ENCODE measurements around the gene SLC4A5. TPM values are rescaled to one million over a fixed set of nuclear protein-coding genes. Genes with fewer than 3 reads are reported as not detected.

Gene SLC4A5
- total RNA-seq, 1 donor from 2014 or later: under 0.01 TPM

DNA sequence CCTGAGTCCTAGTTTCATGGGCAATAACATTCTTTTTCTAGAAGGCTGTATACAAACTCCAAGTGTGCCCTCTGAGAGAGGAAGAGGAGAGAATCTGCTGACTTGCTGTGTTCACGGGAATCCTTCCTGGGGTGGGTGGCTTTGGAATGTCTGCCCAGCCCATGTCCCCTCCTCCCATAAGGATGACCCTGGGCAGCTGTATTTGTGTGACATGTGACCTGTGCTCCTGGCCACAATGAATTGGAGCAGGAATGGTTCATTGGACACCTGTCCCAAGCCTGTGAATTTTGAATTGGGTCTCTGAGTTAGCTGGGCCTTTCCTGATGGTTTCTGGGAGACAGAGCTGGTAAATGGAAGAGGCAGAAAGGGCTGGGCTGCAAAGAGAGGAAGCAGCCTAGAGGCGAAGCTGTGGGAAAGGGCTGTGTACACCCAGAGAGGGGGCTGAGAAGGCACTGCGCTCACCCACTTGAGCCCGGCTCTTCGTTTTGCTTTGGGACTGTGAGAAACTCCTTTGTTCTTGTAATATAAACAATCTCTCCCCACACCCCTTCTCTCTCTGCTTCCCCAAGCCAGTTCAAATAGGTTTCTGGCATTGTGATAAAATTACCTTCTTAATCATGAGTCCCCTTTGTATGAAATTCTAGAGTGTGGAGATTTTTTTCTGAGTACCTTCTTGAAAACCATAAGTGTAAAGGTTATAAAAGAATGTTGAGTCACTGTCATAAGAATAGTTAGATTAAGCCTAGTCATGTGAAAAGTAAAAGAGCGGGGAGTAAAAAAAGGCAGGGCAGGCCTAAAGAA is 49.8 kb downstream of the SLC4A5 start:
- TF ChIP-seq, protein P1, sequence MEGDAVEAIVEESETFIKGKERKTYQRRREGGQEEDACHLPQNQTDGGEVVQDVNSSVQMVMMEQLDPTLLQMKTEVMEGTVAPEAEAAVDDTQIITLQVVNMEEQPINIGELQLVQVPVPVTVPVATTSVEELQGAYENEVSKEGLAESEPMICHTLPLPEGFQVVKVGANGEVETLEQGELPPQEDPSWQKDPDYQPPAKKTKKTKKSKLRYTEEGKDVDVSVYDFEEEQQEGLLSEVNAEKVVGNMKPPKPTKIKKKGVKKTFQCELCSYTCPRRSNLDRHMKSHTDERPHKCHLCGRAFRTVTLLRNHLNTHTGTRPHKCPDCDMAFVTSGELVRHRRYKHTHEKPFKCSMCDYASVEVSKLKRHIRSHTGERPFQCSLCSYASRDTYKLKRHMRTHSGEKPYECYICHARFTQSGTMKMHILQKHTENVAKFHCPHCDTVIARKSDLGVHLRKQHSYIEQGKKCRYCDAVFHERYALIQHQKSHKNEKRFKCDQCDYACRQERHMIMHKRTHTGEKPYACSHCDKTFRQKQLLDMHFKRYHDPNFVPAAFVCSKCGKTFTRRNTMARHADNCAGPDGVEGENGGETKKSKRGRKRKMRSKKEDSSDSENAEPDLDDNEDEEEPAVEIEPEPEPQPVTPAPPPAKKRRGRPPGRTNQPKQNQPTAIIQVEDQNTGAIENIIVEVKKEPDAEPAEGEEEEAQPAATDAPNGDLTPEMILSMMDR (conservative IDR thresholded peaks at IDR 0.05; ENCODE audit: low read depth, low read length): no peak
- no peak for DNase-seq (ENCODE audit: low read depth)
- no peak overlapping the region for H3K4me3 ChIP-seq (ENCODE audit: low read depth, low read length)

DNA sequence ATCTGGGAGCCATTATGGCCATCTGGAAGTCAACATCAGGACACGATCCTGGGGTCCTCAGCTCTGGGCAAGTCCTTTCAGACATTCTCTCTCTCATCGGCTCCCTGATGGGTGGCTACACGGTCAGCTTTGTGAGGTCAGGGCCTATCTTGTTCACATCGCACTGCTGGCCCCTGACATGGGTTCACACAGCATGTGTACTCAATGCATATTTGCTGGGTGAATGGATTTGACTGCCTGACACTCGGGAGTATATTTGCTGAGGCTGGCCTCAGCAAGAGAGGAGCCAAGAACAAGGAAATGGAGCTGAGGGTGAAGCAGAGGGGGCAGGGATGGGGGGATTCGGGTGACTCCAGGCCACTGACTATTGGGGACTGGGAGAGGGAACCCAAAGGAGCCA is 50.5 kb downstream of the SLC4A5 start:
- TF ChIP-seq, protein P1 (conservative IDR thresholded peaks at IDR 0.05; ENCODE audit: low read depth, low read length): no peak
- no peak for DNase-seq (ENCODE audit: low read depth)

DNA sequence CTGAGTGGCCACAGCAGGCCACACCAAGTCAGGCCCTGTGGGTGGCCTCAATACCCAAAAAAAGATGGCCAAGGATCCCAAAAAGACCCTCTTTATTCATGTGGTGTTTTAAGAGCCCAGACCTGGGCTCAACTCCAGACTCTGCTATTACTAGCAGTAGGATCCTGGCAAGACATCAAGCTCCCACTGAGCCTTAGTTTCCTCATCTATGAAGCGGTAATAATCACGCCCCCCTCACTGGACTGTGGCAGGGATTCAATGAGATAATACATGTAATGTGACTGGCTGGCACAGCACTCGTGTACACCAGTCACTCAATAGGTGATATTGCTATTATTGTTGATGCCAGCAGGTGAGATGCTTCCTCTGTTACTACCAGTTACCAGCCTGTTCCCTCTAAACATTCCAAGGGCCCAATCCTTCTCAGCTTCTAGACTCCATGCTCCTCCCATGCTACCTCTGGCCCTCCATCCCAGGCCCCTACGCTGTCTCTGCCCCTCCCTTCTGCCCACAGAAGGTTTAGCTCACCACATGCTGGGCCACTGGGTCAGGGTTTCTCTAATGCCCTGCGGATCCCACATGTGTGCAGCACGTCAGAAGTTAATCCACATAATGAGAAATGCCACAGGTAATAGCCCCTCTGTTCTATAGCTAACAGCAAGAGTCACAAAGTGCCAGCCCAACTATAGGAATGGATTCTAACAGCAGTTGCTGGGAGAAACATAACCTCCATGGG is 51.2 kb downstream of the SLC4A5 start:
- no peak overlapping the region for H3K4me3 ChIP-seq (ENCODE audit: low read depth, low read length)
- TF ChIP-seq, protein P1 (conservative IDR thresholded peaks at IDR 0.05; ENCODE audit: low read depth, low read length): no peak
- DNase-seq (ENCODE audit: low read depth): no peak

More for the DNA sequence above, 50.5 kb downstream of the SLC4A5 start:
- H3K4me3 ChIP-seq (ENCODE audit: low read depth, low read length): no peak overlapping the region

DNA sequence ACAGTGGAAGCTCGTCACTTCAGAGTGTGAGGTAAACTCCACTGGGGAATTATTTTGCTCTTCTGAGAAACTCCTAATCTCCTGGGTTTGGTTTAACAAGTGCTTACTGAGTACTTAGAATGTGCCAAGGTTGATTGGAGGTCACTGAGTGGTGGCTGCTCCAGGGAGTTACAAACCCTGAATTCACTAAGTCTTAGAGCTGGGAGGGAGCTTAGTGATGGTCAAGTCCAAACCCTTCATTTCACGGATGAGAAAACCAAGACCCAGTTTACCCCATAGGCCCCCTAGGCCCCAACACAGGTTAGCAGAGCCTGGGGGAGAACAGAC is 52.0 kb downstream of the SLC4A5 start:
- DNase-seq (ENCODE audit: low read depth): no peak
- H3K4me3 ChIP-seq (ENCODE audit: low read depth, low read length): no peak overlapping the region
- TF ChIP-seq, protein P1 (conservative IDR thresholded peaks at IDR 0.05; ENCODE audit: low read depth, low read length): no peak

DNA sequence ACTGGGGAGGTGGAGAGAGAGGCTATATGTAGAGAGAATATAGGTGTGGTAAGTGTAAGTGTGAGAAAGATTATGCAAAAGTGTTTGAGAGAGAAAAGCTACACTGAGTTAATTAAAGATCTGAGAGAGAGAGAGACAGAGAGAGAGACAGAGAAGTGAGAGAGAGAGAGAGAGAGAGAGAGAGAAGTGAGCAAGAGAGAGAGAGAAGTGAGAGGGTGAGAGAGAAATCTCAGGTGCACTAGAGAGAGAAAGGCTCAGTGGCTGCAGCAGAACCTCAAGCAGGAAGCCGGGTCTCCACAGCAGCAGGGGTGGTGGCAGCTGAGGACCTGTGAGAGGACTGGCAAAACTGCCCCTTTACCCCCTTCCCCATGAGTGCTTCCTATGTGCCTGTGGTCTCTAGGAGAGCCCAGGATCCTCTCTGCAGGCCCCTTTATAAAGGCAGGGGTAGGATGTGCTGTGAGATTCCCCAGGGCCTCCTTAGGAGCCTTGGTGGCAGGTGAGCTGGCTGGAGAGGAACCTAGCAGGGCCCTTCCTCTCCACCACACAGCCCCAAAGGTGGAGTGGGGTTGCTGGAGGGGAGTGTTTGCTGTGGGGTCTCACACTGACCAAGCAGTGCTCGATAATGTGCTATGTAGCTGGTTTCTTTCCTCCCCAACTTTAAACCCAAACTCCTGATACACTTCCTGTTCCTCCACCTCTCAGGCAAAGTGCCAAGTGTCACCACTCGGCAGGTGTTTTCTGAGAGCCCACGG is 52.6 kb downstream of the SLC4A5 start:
- DNase-seq (ENCODE audit: low read depth): no peak
- TF ChIP-seq, protein P1 (conservative IDR thresholded peaks at IDR 0.05; ENCODE audit: low read depth, low read length): no peak
- no peak overlapping the region for H3K4me3 ChIP-seq (ENCODE audit: low read depth, low read length)

DNA sequence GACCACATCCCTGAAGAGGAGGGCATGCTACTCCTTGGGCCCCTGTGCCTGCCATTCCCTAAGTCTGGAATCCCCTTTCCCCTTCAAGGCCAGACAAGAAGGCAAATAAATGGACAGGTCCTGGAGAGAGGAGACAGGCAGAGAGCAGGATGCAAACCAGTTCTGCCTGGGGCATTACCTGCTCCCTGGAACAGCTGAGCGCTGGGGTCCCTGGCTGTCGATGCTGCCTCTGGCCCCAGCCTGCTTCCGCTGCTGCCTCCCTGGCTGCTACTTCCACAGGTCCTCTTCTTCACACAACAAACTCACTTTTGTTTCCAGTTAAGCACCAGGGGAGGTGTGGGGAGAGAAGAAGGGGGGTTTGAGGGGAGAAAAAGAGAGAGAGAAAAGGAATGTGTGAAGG is 53.1 kb downstream of the SLC4A5 start:
- DNase-seq (ENCODE audit: low read depth): no peak
- TF ChIP-seq, protein P1 (conservative IDR thresholded peaks at IDR 0.05; ENCODE audit: low read depth, low read length): no peak
- H3K4me3 ChIP-seq (ENCODE audit: low read depth, low read length): no peak overlapping the region
